Stimulated activated CD8-positive, alpha-beta memory T cell treated with anti-CD3 and anti-CD28 coated beads, Interleukin-2, amount 100 ng/mL, for 48 hours (primary cell): ENCODE results near the gene FRMD4B.

Source experiments
- DNase-seq, 2 donors: peaks; one replicate each; pipeline ENCODE4 v3.0.0-alpha.2; 2020; ENCODE audit warnings: low read depth in 2 of 2

The FRMD4B gene

GRCh38 chr3:69385723-69386555 is at the start of gene FRMD4B:
Gene FRMD4B (minus strand): TSS chr3:69386088. CDS start chr3:69385989, 99 bp downstream.
- DNase-seq: peak in 1 of 2 donors; percentile 17

GRCh38 chr3:69433969-69434325 is 48.1 kb upstream of the FRMD4B start:
- no peak for DNase-seq

GRCh38 chr3:69433121-69433968 is 47.5 kb upstream of the FRMD4B start:
- DNase-seq: peak in 1 of 2 donors; percentile 9

- DNase-seq: no peak
Measured at GRCh38 chr3:69428657-69429255, 42.9 kb upstream of the FRMD4B start.

- DNase-seq: no peak
Measured at GRCh38 chr3:69426967-69427304, 41.0 kb upstream of the FRMD4B start.

GRCh38 chr3:69426291-69426966 is 40.5 kb upstream of the FRMD4B start:
- no peak for DNase-seq

GRCh38 chr3:69425249-69425648 is 39.4 kb upstream of the FRMD4B start:
- DNase-seq: no peak

GRCh38 chr3:69423463-69424155 is 37.7 kb upstream of the FRMD4B start:
- no peak for DNase-seq

GRCh38 chr3:69422751-69423150 is 36.9 kb upstream of the FRMD4B start:
- DNase-seq: no peak

- no peak for DNase-seq
Measured at GRCh38 chr3:69420781-69421520, 35.1 kb upstream of the FRMD4B start.

GRCh38 chr3:69419276-69419675 is 33.4 kb upstream of the FRMD4B start:
- DNase-seq: no peak

- no peak for DNase-seq
Measured at GRCh38 chr3:69417541-69418078, 31.7 kb upstream of the FRMD4B start.

GRCh38 chr3:69413551-69414207 is 27.8 kb upstream of the FRMD4B start:
- no peak for DNase-seq

GRCh38 chr3:69411346-69411745 is 25.5 kb upstream of the FRMD4B start:
- DNase-seq: no peak

- peak; percentile 32 to 58 for DNase-seq
Measured at GRCh38 chr3:69410301-69410700, 24.4 kb upstream of the FRMD4B start.

- DNase-seq: no peak
Measured at GRCh38 chr3:69409831-69410230, 23.9 kb upstream of the FRMD4B start.

GRCh38 chr3:69409011-69409410 is 23.1 kb upstream of the FRMD4B start:
- DNase-seq: no peak

GRCh38 chr3:69408542-69408941 is 22.7 kb upstream of the FRMD4B start:
- DNase-seq: no peak

- no peak for DNase-seq
Measured at GRCh38 chr3:69407908-69408307, 22.0 kb upstream of the FRMD4B start.

- no peak for DNase-seq
Measured at GRCh38 chr3:69406163-69406562, 20.3 kb upstream of the FRMD4B start.
